Muscle of arm (tissue), 14 donors: Measurements from ENCODE around the gene HPS1. TPM values are rescaled to one million over a fixed set of nuclear protein-coding genes. Genes with fewer than 3 reads are reported as not detected.

Experiments used
- DNase-seq: peaks from one replicate; pipeline ENCODE4 v3.0.0-alpha.2; 2013
- long read RNA-seq, 11 donors: transcript quantifications; one replicate each; lab custom pipeline, GENCODE V29; 2026
- polyA plus RNA-seq, 12 donors: library from polyadenylated mRNA; unstranded; fragments of 120-200 nt; gene quantifications; one replicate each; pipeline ENCODE4 v1.2.1, GENCODE V29; 2013; ENCODE audit not compliant: insufficient read length in 12 of 12

HPS1 gene
- 10 to 100 TPM in 11 of 12 donors, not detected in 1; 12.3 to 45.7 (median 16.0) TPM for polyA plus RNA-seq
- long read RNA-seq, donor 1, transcript HPS1-207 (4 exons, 922 nt), result major isoform, 7 of 10 reads
- long read RNA-seq, donor 1, partial matches to known transcripts, result 0 of 10 reads
- long read RNA-seq, donor 1, other reads (novel, unspliced or antisense), result 0 of 10 reads
- long read RNA-seq, donor 2, partial matches to known transcripts, result 0 of 3 reads
- long read RNA-seq, donor 2, other reads (novel, unspliced or antisense), result 0 of 3 reads
- long read RNA-seq, donor 3, partial matches to known transcripts, result 0 of 3 reads
- long read RNA-seq, donor 3, other reads (novel, unspliced or antisense), result 0 of 3 reads
- long read RNA-seq, donor 4, partial matches to known transcripts, result 0 of 1 reads
- long read RNA-seq, donor 4, other reads (novel, unspliced or antisense), result 0 of 1 reads
- long read RNA-seq, donor 5, result 0 reads
- long read RNA-seq, donor 6, partial matches to known transcripts, result 0 of 2 reads
- long read RNA-seq, donor 6, other reads (novel, unspliced or antisense), result 0 of 2 reads
- long read RNA-seq, donor 7, result 0 reads
- long read RNA-seq, donor 8, partial matches to known transcripts, result 0 of 2 reads
- long read RNA-seq, donor 8, other reads (novel, unspliced or antisense), result 0 of 2 reads
- long read RNA-seq, donor 9, partial matches to known transcripts, result 0 of 3 reads
- long read RNA-seq, donor 9, other reads (novel, unspliced or antisense), result 0 of 3 reads
- long read RNA-seq, donor 10, partial matches to known transcripts, result 0 of 4 reads
- long read RNA-seq, donor 10, other reads (novel, unspliced or antisense), result 0 of 4 reads
- long read RNA-seq, donor 11, partial matches to known transcripts, result 0 of 3 reads
- long read RNA-seq, donor 11, other reads (novel, unspliced or antisense), result 0 of 3 reads

- DNase-seq, result peak; percentile 75
Observed at GRCh38 chr10:98446661-98447221, at the start of gene HPS1. Gene HPS1, minus strand, starts transcription at chr10:98446935. Its CDS starts 3,695 bp downstream, at chr10:98443240.

GRCh38 chr10:98492763-98493162 is 46.0 kb upstream of the HPS1 start:
- DNase-seq, result no peak

- DNase-seq, result no peak
Observed at GRCh38 chr10:98489561-98490481, 43.1 kb upstream of the HPS1 start.

GRCh38 chr10:98488669-98489430 is 42.1 kb upstream of the HPS1 start:
- no peak for DNase-seq

- no peak for DNase-seq
Observed at GRCh38 chr10:98487649-98488048, 40.9 kb upstream of the HPS1 start.

GRCh38 chr10:98486421-98486820 is 39.7 kb upstream of the HPS1 start:
- peak; percentile 6 for DNase-seq

GRCh38 chr10:98485959-98486358 is 39.2 kb upstream of the HPS1 start:
- DNase-seq, result no peak

GRCh38 chr10:98483658-98484057 is 36.9 kb upstream of the HPS1 start:
- no peak for DNase-seq

- DNase-seq, result no peak
Observed at GRCh38 chr10:98482096-98482495, 35.4 kb upstream of the HPS1 start.

- no peak for DNase-seq
Observed at GRCh38 chr10:98481404-98481945, 34.7 kb upstream of the HPS1 start.

- no peak for DNase-seq
Observed at GRCh38 chr10:98478430-98479222, 31.9 kb upstream of the HPS1 start.

- no peak for DNase-seq
Observed at GRCh38 chr10:98477861-98478260, 31.1 kb upstream of the HPS1 start.

- no peak for DNase-seq
Observed at GRCh38 chr10:98474628-98475027, 27.9 kb upstream of the HPS1 start.

- no peak for DNase-seq
Observed at GRCh38 chr10:98472196-98472595, 25.5 kb upstream of the HPS1 start.

GRCh38 chr10:98470850-98471249 is 24.1 kb upstream of the HPS1 start:
- no peak for DNase-seq

GRCh38 chr10:98469001-98469931 is 22.5 kb upstream of the HPS1 start:
- DNase-seq, result no peak

GRCh38 chr10:98467506-98468318 is 21.0 kb upstream of the HPS1 start:
- peak; percentile 84 for DNase-seq
